Upper lobe of left lung (tissue), 6 donors: ENCODE data around the gene RAB40A. TPM values are rescaled to one million over a fixed set of nuclear protein-coding genes. Genes with fewer than 3 reads are reported as not detected.
"Not testable (repeated sequence)": the region's sequence is repeated elsewhere in the genome, so short reads cannot be mapped to it uniquely, and the experiment has no call there.

Experiments
- ATAC-seq, 2 donors: fragments of 200-7000 bp; cut with Tn5 transposase; one replicate each; pipeline ENCODE4 v1.9.1; 2022; ENCODE audit warnings: mild to moderate bottlenecking in 2 of 2, moderate library complexity in 2 of 2; ENCODE audit not compliant: low FRiP score in 2 of 2
- DNase-seq, 2 donors: peaks; one replicate each; pipeline ENCODE4 v3.0.0-alpha.2; 2019 to 2020
- H3K27ac ChIP-seq, 4 donors: fragments of 200-600 bp; sonication (generic); one replicate each; pipeline ENCODE4 v1.5.1; 2016 to 2019
- H3K27me3 ChIP-seq, 4 donors: fragments of 200-600 bp; sonication (generic); one replicate each; pipeline ENCODE4 v1.5.1; 2017 to 2019
- H3K36me3 ChIP-seq, 4 donors: fragments of 200-600 bp; sonication (generic); one replicate each; pipeline ENCODE4 v1.5.1; 2016 to 2019
- H3K4me1 ChIP-seq, 4 donors: fragments of 200-600 bp; sonication (generic); one replicate each; pipeline ENCODE4 v1.5.1; 2018 to 2019
- H3K4me3 ChIP-seq, 4 donors: fragments of 200-600 bp; sonication (generic); one replicate each; pipeline ENCODE4 v1.5.1; 2017 to 2019; ENCODE audit warnings: mild to moderate bottlenecking in 2 of 4, moderate library complexity in 1 of 4
- H3K9me3 ChIP-seq, 4 donors: fragments of 200-600 bp; sonication (generic); one replicate each; pipeline ENCODE4 v1.5.1; 2018 to 2019
- CTCF ChIP-seq, 6 experiments: fragments of 450-650 bp in 4 of 6; fragments of 200-600 bp in 2 of 6; sonication (generic) in 2 of 6; IDR thresholded peaks; one replicate each; pipeline ENCODE4 v1.5.1; 2016 to 2019; ENCODE audit warnings: antibody characterized with exemption in 6 of 6
- EP300 ChIP-seq, 4 donors: sonication (generic); formaldehyde crosslinking; IDR thresholded peaks; one replicate each; pipeline ENCODE4 v1.5.1; 2017; ENCODE audit warnings: antibody characterized with exemption in 4 of 4, control low read depth in 2 of 4
- POLR2A ChIP-seq, 4 donors: fragments of 450-650 bp; IDR thresholded peaks; one replicate each; pipeline ENCODE4 v1.5.1; 2016 to 2017; ENCODE audit warnings: antibody characterized with exemption in 4 of 4, mild to moderate bottlenecking in 2 of 4
- POLR2AphosphoS5 ChIP-seq, 2 donors: sonication (generic); formaldehyde crosslinking; IDR thresholded peaks; one replicate each; pipeline ENCODE4 v1.5.1; 2017; ENCODE audit warnings: antibody characterized with exemption in 2 of 2
- WGBS, 2 donors: methylation state at CpG; one replicate each; pipeline ENCODE4 v1.1.5; 2017 to 2018; 5-methylcytosine and 5-hydroxymethylcytosine counted together
- total RNA-seq, 6 donors: library from RNA; depleted of rRNA in 4 of 6; stranded (reverse); fragments of >200 nt in 4 of 6; gene quantifications; one replicate each; pipeline versions ENCODE4 v1.1.0 to v1.2.1, GENCODE V29; 2016 to 2021
- donor health status: DM: no; HTN: no; CAD: no; lungs with moderate emphysema.
- donor health status: DM: no; HTN: yes; CAD: no; lungs with severe emphysema.

The RAB40A gene
- total RNA-seq, 6 donors from 2014 or later, result 0.24 to 3.1 (median 0.56) TPM

GRCh38 chrX:103489733-103490132, 29.6 kb downstream of the RAB40A start:
- not testable (repeated sequence) for DNase-seq, H3K4me3 ChIP-seq, ATAC-seq, H3K36me3 ChIP-seq, H3K27me3 ChIP-seq, H3K9me3 ChIP-seq, H3K4me1 ChIP-seq, H3K27ac ChIP-seq
- TF ChIP-seq CTCF (IDR thresholded peaks at IDR 0.05), result peak in 3 of 6 experiments; percentile 14 to 50 (median 18)
- whole genome bisulfite sequencing, 2 donors, result 35 to 81% methylated on average over 2 to 3 of the region's 4 CpGs

- ATAC-seq (no peak), DNase-seq (no peak)
- no peaks in the 10 kb centered on the region for H3K9me3 ChIP-seq
- 57% methylated on average over 1 of the region's 1 CpG; no CpG with 5 or more reads in 1 of the 2 donors for WGBS, 2 donors
- no peaks in the 10 kb centered on the region for H3K27me3 ChIP-seq
- TF ChIP-seq POLR2AphosphoS5 (IDR thresholded peaks at IDR 0.05) (no peak), EP300 (IDR thresholded peaks at IDR 0.05) (no peak), POLR2A (IDR thresholded peaks at IDR 0.05) (no peak), CTCF (IDR thresholded peaks at IDR 0.05) (no peak)
- no peak overlapping the region for H3K27ac ChIP-seq
- no peaks in the 10 kb centered on the region for H3K4me1 ChIP-seq
- no peak overlapping the region for H3K4me3 ChIP-seq
- no peaks in the 10 kb centered on the region for H3K36me3 ChIP-seq
These were observed 30.5 kb downstream of the RAB40A start for GRCh38 chrX:103488794-103489193.

- Histone ChIP-seq H3K9me3 (no peaks in the 10 kb centered on the region), H3K27ac (no peak overlapping the region), H3K4me3 (no peak overlapping the region), H3K4me1 (no peaks in the 10 kb centered on the region), H3K27me3 (no peaks in the 10 kb centered on the region), H3K36me3 (no peaks in the 10 kb centered on the region)
- ATAC-seq (no peak), DNase-seq (no peak)
- 36 to 42% methylated on average over 4 of the region's 4 CpGs for WGBS, 2 donors
- TF ChIP-seq POLR2A (IDR thresholded peaks at IDR 0.05), result no peak
- TF ChIP-seq EP300 (IDR thresholded peaks at IDR 0.05), result no peak
- TF ChIP-seq CTCF (IDR thresholded peaks at IDR 0.05), result peak in 2 of 6 experiments; percentile 23 to 38
- TF ChIP-seq POLR2AphosphoS5 (IDR thresholded peaks at IDR 0.05), result no peak
These were observed 31.0 kb downstream of the RAB40A start for GRCh38 chrX:103488332-103488731.

- ATAC-seq (no peak), DNase-seq (no peak)
- H3K4me1 ChIP-seq, result no peaks in the 10 kb centered on the region
- no peak overlapping the region for H3K27ac ChIP-seq
- no peaks in the 10 kb centered on the region for H3K9me3 ChIP-seq
- TF ChIP-seq POLR2A (IDR thresholded peaks at IDR 0.05) (no peak), EP300 (IDR thresholded peaks at IDR 0.05) (no peak), POLR2AphosphoS5 (IDR thresholded peaks at IDR 0.05) (no peak), CTCF (IDR thresholded peaks at IDR 0.05) (no peak)
- WGBS, 2 donors, result 41 to 61% methylated on average over 4 of the region's 4 CpGs
- no peak overlapping the region for H3K4me3 ChIP-seq
- no peaks in the 10 kb centered on the region for H3K27me3 ChIP-seq
- no peaks in the 10 kb centered on the region for H3K36me3 ChIP-seq
These were observed 35.6 kb downstream of the RAB40A start for GRCh38 chrX:103483720-103484119.

- TF ChIP-seq POLR2A (IDR thresholded peaks at IDR 0.05) (no peak), CTCF (IDR thresholded peaks at IDR 0.05) (no peak), EP300 (IDR thresholded peaks at IDR 0.05) (no peak), POLR2AphosphoS5 (IDR thresholded peaks at IDR 0.05) (no peak)
- H3K36me3 ChIP-seq, result no peaks in the 10 kb centered on the region
- no peak overlapping the region for H3K27ac ChIP-seq
- ATAC-seq (no peak), DNase-seq (no peak)
- no peak overlapping the region for H3K4me3 ChIP-seq
- H3K27me3 ChIP-seq, result no peaks in the 10 kb centered on the region
- 33 to 63% methylated on average over 1 to 2 of the region's 2 CpGs for WGBS, 2 donors
- H3K9me3 ChIP-seq, result no peaks in the 10 kb centered on the region
- H3K4me1 ChIP-seq, result no peaks in the 10 kb centered on the region
These were observed 38.8 kb downstream of the RAB40A start for GRCh38 chrX:103480526-103480925.
